PFSK-1 (cell line): ENCODE measurements around the gene ACY1.

ENCODE experiments used
- FOXP2 ChIP-seq: optimal IDR thresholded peaks from 2 replicates; pipeline ENCODE3; 2011; ENCODE audit warnings: borderline replicate concordance, control low read depth, inconsistent platforms; ENCODE audit not compliant: insufficient read depth; ENCODE audit errors: extremely low read length, extremely low read depth
- POLR2AphosphoS5 ChIP-seq: IDR thresholded peaks from 2 replicates; pipeline ENCODE4 v1.6.1; 2012; ENCODE audit warnings: low read depth, mild to moderate bottlenecking, control low read depth, low read length, moderate library complexity
- SIN3A ChIP-seq: IDR thresholded peaks from 2 replicates; pipeline ENCODE4 v1.6.1; 2012; ENCODE audit warnings: mild to moderate bottlenecking, low read length, moderate library complexity, borderline replicate concordance; ENCODE audit not compliant: insufficient read depth
- TAF1 ChIP-seq: IDR thresholded peaks from 2 replicates; pipeline ENCODE4 v1.6.1; 2012; ENCODE audit warnings: low read length, control low read depth, borderline replicate concordance; ENCODE audit not compliant: insufficient read depth
- TF ChIP-seq, protein P1 (sequence below), 2 experiments: IDR thresholded peaks; 2 replicates each; pipeline versions ENCODE4 v1.6.1 to v1.8.0; 2011 to 2012; ENCODE audit warnings: low read depth in 2 of 2, low read length in 2 of 2, control low read depth in 1 of 2, inconsistent platforms in 1 of 2, mild to moderate bottlenecking in 1 of 2, moderate library complexity in 1 of 2; ENCODE audit not compliant: insufficient read depth in 1 of 2

The ACY1 gene

GRCh38 chr3:51955893-51956770 lies 27.2 kb upstream of the ACY1 start:
- TF ChIP-seq POLR2AphosphoS5 (no peak), FOXP2 (no peak), SIN3A (no peak), TAF1 (no peak)
- TF ChIP-seq, protein P1, sequence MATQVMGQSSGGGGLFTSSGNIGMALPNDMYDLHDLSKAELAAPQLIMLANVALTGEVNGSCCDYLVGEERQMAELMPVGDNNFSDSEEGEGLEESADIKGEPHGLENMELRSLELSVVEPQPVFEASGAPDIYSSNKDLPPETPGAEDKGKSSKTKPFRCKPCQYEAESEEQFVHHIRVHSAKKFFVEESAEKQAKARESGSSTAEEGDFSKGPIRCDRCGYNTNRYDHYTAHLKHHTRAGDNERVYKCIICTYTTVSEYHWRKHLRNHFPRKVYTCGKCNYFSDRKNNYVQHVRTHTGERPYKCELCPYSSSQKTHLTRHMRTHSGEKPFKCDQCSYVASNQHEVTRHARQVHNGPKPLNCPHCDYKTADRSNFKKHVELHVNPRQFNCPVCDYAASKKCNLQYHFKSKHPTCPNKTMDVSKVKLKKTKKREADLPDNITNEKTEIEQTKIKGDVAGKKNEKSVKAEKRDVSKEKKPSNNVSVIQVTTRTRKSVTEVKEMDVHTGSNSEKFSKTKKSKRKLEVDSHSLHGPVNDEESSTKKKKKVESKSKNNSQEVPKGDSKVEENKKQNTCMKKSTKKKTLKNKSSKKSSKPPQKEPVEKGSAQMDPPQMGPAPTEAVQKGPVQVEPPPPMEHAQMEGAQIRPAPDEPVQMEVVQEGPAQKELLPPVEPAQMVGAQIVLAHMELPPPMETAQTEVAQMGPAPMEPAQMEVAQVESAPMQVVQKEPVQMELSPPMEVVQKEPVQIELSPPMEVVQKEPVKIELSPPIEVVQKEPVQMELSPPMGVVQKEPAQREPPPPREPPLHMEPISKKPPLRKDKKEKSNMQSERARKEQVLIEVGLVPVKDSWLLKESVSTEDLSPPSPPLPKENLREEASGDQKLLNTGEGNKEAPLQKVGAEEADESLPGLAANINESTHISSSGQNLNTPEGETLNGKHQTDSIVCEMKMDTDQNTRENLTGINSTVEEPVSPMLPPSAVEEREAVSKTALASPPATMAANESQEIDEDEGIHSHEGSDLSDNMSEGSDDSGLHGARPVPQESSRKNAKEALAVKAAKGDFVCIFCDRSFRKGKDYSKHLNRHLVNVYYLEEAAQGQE (IDR thresholded peaks at IDR 0.05; ENCODE audit: insufficient read depth in 1 of 2, low read depth in 2 of 2, low read length in 2 of 2), result no peak

DNA sequence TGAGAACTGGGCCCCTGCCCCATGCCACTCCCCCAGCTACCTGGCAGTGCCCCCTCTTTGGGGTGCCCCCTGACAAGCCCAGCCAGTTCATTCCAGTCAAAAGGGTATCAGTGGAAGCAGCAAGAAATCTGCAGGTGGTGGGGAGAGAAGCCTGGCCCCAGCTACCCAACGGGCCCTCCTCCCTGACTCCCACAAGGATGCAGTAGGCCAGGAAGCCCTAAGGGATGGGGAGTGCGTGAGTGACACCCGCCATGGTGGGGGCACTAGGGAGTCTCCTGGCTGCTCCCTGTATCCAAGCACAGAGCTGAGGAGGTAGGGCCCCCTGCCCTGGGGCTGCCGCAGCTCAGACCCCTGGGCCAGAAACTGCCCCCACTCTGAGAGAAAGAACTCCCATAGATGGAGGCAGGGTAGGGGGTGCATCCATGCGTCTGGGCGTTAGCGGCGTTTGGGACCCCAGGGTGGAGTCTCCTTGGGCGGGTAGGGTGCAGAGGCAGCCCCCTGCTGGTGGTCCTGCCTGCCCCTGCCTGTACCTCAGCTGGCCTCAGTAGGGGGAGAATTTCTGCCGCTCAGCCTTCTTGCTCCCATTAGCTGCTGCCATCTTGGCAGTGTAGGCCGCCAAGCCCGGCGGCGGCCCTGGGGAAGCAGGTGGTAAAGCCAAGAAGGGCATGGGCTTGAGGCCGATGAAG lies 25.7 kb upstream of the ACY1 start:
- TF ChIP-seq TAF1 (no peak), POLR2AphosphoS5 (no peak), FOXP2 (no peak), SIN3A (no peak)
- TF ChIP-seq, protein P1 (IDR thresholded peaks at IDR 0.05; ENCODE audit: insufficient read depth in 1 of 2, low read depth in 2 of 2, low read length in 2 of 2), result no peak

GRCh38 chr3:51958603-51959521 lies 24.5 kb upstream of the ACY1 start:
- TF ChIP-seq, protein P1 (IDR thresholded peaks at IDR 0.05; ENCODE audit: insufficient read depth in 1 of 2, low read depth in 2 of 2, low read length in 2 of 2), result no peak
- TF ChIP-seq FOXP2 (no peak), POLR2AphosphoS5 (no peak), SIN3A (no peak), TAF1 (no peak)

DNA sequence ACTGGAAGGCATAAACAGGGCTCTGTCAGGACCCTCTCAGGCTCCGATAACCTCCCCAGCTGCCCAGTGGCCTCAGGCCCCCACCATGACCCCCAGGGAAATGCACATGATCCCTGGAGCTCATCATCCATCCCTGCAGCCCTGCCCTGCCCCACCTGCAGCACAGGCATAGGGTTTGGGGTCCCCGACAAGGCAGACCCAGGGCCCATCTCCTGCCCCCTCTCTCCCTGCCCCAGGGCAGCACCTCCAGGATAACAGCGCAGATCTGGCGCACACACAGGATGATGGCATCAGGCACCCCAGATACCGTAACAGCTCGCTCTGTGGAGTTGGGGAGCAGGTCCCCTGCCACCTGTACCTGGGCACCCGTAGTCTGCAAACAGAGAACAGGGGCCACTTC lies 23.7 kb upstream of the ACY1 start:
- TF ChIP-seq FOXP2 (no peak), POLR2AphosphoS5 (no peak), TAF1 (no peak), SIN3A (no peak)
- TF ChIP-seq, protein P1 (IDR thresholded peaks at IDR 0.05; ENCODE audit: insufficient read depth in 1 of 2, low read depth in 2 of 2, low read length in 2 of 2), result no peak
